SHP77 treated with DMSO at 0.1 percent for 48 hours (cell line): ENCODE data around the gene PSMD7.
A peak's percentile ranks its signal among the peaks of the same experiment; 100 is the strongest.

Source experiments
- DNase-seq: peaks from one replicate; lab custom pipeline; 2025; lab: John Stamatoyannopoulos, UW

The PSMD7 gene

DNA sequence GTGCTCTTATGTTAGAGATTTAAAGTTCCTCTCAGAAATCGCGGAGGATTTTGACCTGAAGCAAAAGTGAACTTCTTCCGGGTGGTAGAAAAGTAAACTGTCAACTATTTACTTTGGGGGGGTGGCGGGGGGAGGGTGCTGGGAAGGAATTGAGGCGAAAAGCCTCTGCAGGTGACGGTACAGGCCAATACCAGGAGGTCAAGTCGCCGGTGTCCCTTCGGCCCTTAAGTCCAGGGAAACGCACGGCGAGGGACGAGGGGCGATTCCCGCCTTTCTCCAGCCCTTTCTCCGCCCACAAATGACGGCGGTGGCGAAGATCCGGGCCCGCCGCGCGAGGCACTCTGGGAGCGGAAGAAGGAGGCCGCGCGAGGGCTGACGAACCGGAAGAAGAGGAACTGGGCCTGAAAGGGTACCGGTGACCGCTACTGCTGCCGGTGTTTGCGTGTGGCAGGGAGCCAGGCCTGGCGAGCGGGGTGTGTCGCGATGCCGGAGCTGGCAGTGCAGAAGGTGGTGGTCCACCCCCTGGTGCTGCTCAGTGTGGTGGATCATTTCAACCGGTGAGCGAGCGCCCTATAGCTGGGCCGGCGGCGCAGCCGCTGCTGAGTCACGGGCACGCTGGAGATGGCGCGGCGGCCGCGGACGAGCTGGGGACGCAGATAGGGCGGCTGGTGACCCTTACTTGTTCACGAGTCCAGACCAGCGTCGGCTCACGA lies at the start of gene PSMD7:
PSMD7 (plus strand) TSS at position 383 of the 713 bp plus-strand sequence; CDS start at position 484, 101 bp downstream.
- peak; percentile 92 for DNase-seq

DNA sequence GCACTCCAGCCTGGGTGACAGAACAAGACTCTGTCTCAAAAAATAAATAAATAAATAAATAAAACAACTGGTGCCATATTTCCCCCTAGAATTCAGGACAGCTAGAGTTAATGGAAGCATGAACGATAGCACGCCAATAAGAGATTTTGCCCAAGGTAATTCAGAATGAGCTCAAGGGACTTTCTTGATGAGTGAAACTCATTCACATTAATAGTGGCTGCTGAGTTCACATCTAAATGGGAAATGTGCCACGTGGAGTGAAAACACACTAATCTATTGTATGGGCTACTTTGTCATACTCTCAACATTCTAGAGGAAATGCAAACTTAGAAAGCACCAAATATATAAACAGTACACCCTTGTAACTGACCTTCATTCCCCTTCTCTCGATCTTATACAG lies 47.4 kb upstream of the PSMD7 start:
- DNase-seq = no peak

DNA sequence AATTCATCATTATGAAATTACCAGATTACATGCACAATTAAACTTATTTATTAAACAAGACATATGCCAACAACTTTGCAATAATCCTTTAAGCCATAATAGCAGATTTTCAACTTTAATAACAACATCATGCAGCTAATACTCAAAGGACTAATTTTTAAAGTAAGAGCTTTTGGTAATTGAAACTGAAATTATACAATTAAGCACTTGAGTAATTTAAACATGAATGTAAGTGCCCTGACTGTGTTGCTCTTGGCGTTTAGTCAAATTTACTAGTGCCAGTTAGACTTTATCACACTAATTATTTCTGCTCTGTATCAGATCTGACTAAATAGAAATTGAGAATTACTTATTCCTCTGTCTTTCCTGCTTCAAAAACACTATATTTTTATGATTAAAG lies 46.8 kb upstream of the PSMD7 start:
- DNase-seq = no peak

DNA sequence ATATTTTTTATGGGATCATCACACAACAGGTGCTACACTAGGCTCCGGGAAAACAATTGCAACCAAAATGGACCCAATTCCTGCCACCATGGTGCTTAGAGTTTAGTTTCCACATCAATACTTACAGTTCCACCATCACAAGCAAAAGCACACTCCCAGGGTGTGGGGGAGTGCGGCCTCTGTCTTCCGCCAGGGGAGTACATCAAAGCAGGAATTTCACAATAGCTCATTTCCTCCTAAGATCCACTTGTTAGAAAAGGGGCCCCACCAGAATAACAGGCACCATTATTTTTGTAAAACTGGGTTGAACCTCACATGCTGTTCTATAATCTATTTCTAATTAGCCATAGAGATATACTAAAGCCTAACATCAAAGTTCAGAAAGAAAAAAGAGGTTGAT lies 44.3 kb upstream of the PSMD7 start:
- DNase-seq = no peak

DNA sequence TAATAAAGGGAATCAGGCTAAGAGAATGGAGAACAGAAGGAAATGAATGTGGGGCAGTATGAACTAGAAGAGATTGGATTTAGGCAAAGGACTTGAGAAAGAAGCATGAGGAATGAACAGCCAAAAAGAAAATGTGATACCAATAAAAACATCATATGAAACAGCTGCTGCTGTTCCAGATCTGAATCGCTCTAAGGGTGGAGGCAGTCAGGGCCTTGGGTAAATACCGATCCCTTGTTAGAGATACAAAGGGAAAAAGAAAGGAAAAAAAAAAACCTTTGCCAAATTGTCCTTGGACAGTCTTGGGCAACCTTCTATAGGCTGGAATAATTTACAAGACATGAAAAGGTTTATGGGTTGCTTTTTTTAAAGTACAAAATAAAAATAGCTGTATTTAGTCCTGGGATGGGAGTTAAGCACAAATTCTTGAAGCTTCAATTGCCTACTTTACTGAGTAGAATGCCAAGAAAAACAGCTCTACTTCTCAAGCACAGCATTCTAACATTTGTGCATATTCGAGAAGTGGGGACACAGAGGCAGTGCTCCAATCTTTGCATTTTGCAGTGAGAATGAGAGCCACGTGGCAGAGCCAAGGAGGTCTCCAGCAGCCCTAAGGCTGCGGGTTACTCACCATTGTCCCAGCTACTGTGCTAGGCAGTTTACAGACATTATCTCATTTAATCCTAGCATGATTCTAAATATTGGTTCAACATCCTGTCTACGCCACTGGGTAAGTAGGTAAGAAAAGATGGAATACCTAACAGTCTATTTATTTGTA lies 43.3 kb upstream of the PSMD7 start:
- no peak for DNase-seq

DNA sequence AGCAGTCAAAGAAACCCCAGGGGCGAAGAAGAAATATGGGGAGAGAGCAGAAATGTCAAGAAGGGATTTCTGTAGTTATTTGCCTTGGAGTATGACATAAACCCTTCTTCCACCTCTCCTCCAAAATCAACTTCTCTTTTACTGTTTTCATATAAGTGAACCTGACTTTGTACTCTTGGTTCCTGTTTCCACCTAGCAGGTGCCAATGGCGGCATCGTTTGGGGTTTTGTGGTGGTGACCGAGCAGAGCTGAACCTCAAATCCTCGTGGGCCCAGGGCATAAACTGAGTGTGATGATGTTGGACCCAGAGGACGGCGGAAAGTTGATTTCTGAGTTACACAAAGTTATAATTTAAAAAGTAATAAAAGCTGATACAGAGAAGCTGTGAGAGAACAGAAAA lies 39.6 kb upstream of the PSMD7 start:
- DNase-seq = no peak

DNA sequence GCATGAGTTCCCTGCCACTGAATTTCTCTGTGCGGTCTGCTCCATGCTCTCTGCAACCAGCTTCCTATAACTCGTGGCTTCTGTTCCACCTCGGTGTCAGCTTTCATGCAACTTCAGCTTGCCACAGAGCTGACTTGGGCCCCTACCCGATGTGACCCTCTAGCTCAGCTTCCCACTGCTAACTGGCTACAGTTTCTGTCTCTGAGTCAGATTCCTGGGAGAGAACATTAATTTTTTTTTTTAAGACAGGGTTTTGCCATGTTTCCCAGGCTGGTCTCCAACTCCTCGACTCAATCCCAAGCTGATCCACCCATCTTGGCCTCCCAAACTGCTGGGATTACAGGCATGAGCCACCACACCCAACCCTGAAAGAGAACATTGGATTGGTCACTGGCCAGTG lies 35.5 kb upstream of the PSMD7 start:
- no peak for DNase-seq

DNA sequence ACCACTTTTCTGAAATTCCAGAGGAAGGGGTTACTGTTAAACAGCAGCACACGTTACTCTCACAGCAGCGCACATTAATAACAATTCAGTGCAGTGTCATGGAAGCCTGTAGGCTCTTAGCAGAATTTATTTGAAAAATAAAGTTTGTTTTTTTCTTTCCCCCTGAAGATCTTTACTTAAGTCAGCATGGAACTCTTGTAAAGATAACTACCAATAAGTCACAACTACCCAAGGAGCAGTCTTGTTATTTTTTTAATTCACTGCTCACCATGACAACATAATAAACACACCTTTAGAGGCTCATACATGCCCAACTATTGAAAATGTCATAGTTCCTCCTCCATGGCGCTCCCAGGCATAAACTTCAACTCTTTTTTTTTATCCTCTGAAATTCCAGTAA lies 31.8 kb upstream of the PSMD7 start:
- DNase-seq = no peak

DNA sequence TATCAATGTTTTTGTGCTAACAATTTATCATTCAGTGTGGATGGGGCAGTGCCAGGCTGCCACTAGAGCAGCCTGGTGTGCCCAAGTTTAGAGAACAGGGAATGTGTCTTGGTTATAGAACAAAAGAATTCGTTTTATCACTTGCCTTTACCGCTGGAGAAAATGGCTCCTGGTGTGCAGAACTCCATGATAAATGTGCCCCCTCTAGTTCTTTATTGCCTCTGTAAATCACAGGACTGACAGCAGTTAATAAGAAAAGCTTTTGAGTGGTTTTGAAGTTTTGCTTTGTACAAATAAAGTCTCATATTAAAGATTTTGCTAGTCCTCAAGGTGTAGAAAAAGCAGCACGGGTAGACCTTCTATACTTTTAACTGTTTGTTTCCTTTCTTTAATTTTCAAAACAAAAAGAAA lies 28.2 kb upstream of the PSMD7 start:
- DNase-seq = no peak

DNA sequence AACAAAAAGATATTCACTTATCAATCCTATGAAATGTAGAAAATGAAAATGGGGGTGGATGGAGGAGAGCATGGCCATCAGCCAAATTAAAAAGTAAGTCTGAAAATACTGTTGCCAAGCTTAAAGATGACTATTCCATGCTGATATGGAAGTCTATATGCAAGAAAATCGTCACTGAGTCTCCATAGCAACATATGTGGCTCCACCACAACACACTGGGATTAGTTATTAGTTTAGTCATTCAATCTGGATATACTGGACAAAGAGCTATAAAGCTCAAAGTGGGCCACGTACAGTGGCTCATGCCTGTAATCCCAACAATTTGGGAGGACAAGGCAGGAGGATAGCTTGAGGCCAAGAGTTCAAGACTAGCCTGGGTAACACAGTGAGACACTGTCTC lies 24.7 kb upstream of the PSMD7 start:
- DNase-seq = no peak

DNA sequence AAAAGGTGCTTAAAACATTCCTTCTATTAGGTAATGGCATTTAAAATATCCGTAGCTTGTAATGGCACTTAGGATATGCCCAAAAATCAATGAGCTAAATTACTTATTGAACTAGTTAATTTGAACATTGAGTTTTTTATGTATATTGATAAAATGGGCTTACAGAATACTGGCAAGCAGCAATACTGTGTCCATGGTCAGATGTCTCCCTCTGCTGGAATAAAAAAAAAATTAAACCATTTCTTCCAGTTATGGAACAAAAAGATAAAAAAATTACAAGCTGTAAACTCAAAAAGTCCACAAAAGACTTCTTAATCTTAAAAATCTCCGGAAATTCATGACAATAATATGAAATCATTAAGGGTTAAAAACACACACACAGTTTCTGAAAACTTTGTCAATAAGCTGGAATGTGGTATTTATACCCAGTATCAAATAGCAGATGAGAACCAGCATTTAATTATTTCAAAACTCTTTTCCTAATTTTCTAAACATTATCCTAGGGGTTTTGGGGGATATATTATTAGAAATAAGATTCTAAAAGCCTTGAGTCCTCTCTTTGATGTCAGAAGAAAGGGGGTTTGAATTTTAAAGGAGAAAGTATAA lies 21.5 kb upstream of the PSMD7 start:
- DNase-seq = peak; percentile 4

DNA sequence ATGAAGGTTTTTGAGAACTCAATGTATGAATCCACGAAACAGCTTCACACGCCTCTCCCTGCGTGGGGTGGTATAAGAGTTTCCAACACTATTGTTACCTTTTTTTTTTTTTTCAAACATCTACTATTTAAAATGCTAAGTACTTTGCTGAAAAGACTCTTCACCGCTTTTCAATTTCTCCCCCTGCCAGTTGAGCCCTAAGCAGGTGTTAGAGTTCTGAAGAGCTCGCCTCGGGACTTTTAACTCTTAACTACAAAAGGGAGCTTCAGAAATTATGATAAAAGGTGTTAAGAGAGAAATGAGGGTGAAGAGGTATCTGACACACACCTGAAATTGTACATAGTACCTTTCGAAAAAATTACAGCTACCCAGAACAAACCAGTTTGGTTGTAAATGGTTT lies 20.9 kb upstream of the PSMD7 start:
- DNase-seq = no peak

DNA sequence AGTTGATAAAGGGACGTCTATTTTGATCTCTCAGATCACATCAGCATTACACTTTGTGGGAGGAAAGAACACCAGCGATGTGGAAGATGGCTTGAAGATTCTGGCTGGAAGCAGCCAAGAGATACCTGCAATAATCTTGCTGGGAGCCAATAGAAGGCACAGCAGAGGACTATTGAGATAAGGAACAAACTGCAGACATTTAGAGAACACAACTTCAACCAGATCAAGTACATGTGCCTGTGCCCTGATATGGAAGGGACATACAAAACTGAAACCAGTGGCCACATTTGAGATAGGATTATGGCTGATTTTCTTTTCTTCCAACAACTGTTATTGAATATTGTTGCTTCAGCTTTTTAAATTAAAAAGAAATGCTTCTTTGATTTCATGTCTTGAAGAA lies 18.6 kb upstream of the PSMD7 start:
- no peak for DNase-seq

DNA sequence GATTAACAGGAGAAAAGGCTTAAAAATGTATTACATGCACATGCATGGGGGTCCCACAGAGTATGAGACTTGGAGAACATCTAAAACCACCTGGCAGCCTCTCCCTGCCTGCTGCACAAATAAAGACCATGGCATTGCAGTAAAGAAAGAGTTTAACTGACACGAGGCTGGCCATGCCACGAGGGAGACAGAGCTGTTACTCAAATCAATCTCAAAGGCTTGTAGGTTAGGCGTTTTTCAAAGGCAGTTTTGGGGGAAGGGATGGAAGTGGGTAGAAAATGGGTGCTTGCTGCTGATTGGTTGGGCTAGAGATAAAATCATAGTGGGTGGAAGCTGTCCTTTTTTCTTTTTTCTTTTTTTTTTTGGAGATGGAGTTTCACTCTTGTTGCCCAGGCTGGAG lies 17.3 kb upstream of the PSMD7 start:
- DNase-seq = no peak

DNA sequence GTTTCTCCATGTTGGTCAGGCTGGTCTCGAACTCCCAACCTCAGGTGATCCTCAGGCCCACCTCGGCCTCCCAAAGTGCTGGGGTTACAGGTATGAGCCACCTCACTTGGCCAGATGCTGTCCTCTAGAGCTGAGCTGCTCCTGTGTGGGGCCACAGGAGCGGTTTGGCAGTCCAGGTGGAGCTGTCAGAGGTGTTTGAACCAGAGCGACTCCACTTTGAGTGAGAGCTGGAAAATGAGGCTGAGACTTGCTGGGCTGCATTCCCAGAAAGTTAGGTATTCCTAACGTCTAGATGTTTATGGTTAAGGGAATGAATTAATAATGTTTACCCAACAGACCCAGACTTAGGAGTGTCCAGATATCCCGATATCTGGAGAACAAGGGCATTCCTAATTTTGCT lies 16.8 kb upstream of the PSMD7 start:
- DNase-seq = no peak

DNA sequence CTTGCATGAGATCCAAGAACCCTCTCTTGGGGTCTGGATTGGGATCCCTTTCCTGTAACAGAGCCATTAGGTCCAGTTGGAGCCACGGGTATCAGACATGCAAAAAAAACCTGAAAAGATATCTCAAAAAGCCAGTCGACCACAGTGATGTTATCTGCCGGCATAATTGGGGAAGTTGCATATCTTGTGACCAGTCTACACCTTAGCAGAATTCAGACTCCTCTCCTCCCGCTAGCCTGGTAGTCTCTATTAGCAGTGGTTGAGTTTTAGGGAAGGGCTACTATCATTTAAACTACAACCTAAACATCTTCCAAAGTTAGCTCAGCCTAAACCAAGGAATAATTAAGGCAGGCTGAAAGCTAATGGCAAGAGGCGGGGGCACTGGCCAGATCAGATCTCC lies 16.2 kb upstream of the PSMD7 start:
- DNase-seq = no peak

DNA sequence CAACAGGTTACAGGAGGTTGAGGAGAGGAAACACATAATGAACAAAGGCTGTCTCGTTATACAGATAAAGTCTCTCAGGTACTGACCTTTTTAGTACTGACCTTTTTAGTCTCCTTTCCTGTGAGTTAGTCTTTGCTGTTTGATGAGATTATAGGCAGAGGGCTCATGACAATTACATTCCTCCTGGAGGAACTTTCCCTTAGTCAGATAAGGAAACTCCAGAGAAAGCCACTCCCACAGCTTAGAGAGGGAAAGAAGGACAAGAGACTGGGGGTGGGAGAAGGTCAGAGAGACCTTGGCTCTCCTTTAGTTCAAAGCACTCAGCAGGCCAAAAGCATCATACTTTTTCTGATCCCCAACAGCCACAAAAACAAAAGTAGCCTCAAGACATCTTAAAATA lies 15.3 kb upstream of the PSMD7 start:
- DNase-seq = no peak

DNA sequence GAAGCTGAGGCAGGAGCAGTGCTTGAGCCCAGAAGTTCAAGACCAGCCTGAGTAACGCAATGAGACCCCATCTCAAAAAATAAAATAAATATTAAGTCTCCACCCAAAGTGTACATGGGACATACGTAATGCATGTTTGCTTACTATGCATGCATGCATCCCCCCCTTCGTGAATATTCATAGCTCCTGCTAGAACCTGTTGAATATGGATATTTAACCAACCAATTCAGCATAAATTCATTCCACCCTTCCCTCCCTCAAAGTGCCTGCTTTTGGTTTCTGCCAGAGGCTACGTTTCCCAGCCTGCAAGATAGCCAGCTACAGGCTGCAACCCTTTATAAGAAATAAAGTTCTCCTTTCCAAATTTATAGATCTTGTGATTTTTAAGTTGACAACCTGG lies 12.9 kb upstream of the PSMD7 start:
- DNase-seq = no peak

DNA sequence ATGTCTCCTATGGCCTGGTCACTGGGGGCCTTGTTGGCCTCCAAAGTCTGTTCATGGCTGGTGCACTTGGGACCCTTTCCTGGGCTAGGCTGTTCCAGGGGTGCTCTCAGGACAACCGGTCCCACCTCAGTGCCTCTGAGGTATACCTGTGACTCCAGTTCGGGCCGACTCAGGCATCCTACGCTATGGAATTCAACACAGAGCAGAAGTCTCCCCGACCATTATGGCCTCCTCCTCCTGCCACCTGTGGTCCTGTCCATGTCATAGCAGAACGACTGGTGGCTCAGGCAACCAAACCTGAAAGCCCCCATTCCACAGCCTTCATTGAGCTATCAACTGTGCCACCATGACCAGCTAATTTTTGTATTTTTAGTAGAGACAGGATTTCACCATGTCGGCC lies 8.5 kb upstream of the PSMD7 start:
- DNase-seq = no peak

DNA sequence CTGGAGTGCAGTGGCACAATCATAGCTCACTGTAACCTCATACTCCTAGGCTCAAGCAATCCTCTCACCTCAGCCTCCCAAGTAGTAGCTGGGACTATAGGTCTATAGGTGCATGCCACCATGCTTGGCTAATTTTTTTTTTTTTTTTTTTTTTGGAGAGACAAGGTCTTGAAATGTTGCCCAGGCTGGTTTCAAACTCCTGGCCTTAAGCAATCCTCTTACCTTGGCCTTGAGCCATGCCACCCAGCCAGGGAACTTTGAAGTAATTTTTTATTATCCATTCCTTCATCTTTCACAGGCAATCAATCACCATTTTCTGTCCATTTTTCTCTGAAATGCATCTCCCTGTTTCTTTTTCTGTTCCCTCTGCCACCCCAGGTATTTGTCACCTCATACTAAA lies 6.3 kb upstream of the PSMD7 start:
- no peak for DNase-seq

DNA sequence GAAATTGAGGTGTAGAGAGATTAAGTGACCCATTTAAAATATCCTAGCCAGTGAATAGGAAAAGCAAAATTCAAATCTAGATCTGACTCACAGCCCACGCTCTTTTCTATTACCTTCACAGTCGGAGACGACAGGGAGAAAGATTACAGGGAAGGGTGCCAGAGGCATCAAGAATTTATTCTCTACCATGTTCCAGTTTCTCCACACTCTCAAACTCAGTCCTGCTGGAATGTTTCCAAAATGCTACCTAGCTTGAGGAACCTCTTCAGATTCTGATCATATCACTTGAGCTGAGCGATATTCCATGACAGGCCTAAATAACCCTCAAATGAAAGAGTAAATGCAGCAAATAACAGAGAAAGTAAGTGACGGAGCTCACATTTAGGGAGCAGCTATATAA lies 5.4 kb upstream of the PSMD7 start:
- no peak for DNase-seq

DNA sequence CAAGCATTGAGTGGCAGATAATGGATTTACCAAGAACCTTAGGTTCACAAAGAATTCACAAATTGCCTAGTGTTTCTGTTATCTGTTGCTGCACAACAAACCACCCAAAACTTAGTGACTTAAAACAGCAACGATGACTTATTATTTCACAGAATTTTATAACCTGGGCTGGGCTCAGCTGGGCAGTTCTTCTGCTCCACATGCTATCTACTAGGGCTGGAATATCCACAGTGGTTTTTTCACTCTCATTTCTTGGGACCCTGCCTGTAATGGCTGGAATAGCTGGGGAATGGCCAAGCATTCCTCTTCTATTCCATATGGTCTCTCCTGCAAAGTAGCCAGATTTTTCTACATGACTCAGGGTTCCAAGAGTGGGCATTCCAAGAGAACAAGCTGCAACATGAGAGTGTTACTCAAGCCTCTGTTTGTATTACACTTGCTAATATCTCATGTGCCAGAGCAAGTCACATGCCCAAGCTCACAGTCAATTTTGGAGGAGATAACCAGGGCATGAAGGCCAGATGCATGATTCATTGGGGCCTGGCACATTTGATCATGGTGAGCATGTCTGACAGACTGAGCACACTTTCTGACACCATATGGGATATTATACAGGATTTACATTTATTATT lies 4.9 kb upstream of the PSMD7 start:
- no peak for DNase-seq

DNA sequence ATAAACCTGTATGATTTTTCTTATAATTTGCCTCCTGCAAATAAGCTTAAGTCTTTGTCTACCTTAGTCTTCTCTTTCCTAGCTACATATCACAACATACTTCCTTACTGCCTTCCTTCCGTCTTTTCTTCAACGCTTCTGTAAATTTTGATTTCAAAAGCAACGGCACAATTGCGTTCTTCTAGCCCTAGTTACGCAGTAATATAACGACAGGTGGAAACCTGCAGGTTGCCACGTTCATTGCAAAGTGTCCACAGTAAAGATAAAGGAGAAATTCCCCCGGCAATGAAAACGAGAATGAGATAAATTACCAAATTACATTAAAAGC lies 546 bp upstream of the PSMD7 start:
- DNase-seq = peak; percentile 71
